WTC11 (cell line): ENCODE results near the gene TMEM156. TPM values are rescaled to one million over a fixed set of nuclear protein-coding genes. Genes with fewer than 3 reads are reported as not detected.

ENCODE experiments used
- ATAC-seq: fragments of 200-7000 bp; cut with Tn5 transposase; 2 replicates; pipeline ENCODE4 v1.10.0; 2021; ENCODE audit warnings: mild to moderate bottlenecking, moderate library complexity
- CTCF ChIA-PET: fragments of 300-600 bp; sonication (Branson Sonifier 250); formaldehyde crosslinking; loops from one replicate; lab custom pipeline; 2021; ENCODE audit warnings: antibody characterized with exemption; lab: Charles Lee
- POLR2A ChIA-PET: fragments of 350-600 bp; sonication (Branson Sonifier 250); formaldehyde crosslinking; loops from one replicate; lab custom pipeline; 2021; ENCODE audit warnings: antibody characterized with exemption; lab: Charles Lee
- DNase-seq: peaks from one replicate; pipeline ENCODE4 v3.0.0; 2021; ENCODE audit warnings: low spot score
- H3K27ac Mint-ChIP-seq: 2 replicates; pipeline ENCODE4 v1.8.0; 2021; ENCODE audit warnings: mixed read lengths
- H3K27me3 Mint-ChIP-seq: 2 replicates; pipeline ENCODE4 v1.8.0; 2021; ENCODE audit warnings: low read depth, mild to moderate bottlenecking, moderate library complexity, mixed read lengths
- H3K36me3 Mint-ChIP-seq: 2 replicates; pipeline ENCODE4 v1.8.0; 2021; ENCODE audit warnings: mixed read lengths
- H3K4me1 Mint-ChIP-seq: 2 replicates; pipeline ENCODE4 v1.8.0; 2022; ENCODE audit warnings: mixed read lengths
- H3K4me3 Mint-ChIP-seq: 2 replicates; pipeline ENCODE4 v1.8.0; 2021; ENCODE audit warnings: mild to moderate bottlenecking, moderate library complexity, mixed read lengths
- H3K9me3 Mint-ChIP-seq: 2 replicates; pipeline ENCODE4 v1.8.0; 2021; ENCODE audit warnings: mixed read lengths
- GABPB1 ChIP-seq: sonication (generic); formaldehyde crosslinking; IDR thresholded peaks from 2 replicates; pipeline ENCODE4 v1.8.1; 2023; ENCODE audit warnings: mild to moderate bottlenecking, missing genetic modification reagents
- MYBL2 ChIP-seq: sonication (generic); formaldehyde crosslinking; IDR thresholded peaks from 2 replicates; pipeline ENCODE4 v1.8.1; 2023; ENCODE audit warnings: mild to moderate bottlenecking, moderate library complexity, missing genetic modification reagents
- NFYB ChIP-seq: sonication (generic); formaldehyde crosslinking; conservative IDR thresholded peaks from 2 replicates; pipeline ENCODE4 v1.8.0; 2022; ENCODE audit warnings: low read depth, missing genetic modification reagents
- NR3C1 ChIP-seq: sonication (generic); formaldehyde crosslinking; conservative IDR thresholded peaks from 2 replicates; pipeline ENCODE4 v1.8.1; 2023; ENCODE audit warnings: low read depth, mild to moderate bottlenecking, missing genetic modification reagents
- OVOL2 ChIP-seq: fragments of 250-450 bp; sonication (Bioruptor Pico); IDR thresholded peaks from 2 replicates; pipeline ENCODE4 v1.9.0; 2021; ENCODE audit warnings: mild to moderate bottlenecking, borderline replicate concordance
- RELA ChIP-seq: sonication (generic); formaldehyde crosslinking; IDR thresholded peaks from 2 replicates; pipeline ENCODE4 v1.8.1; 2022; ENCODE audit warnings: missing genetic modification reagents, mild to moderate bottlenecking, borderline replicate concordance
- SMAD3 ChIP-seq: sonication (generic); formaldehyde crosslinking; IDR thresholded peaks from 2 replicates; pipeline ENCODE4 v1.8.0; 2022; ENCODE audit warnings: missing genetic modification reagents, mild to moderate bottlenecking, borderline replicate concordance
- SOX15 ChIP-seq: fragments of 250-450 bp; sonication (Bioruptor Pico); IDR thresholded peaks from 2 replicates; pipeline ENCODE4 v1.9.0; 2021; ENCODE audit warnings: mild to moderate bottlenecking
- TEAD4 ChIP-seq: sonication (generic); formaldehyde crosslinking; IDR thresholded peaks from 2 replicates; pipeline ENCODE4 v1.8.0; 2022; ENCODE audit warnings: mild to moderate bottlenecking, missing genetic modification reagents
- total RNA-seq: library from RNA; stranded (reverse); gene quantifications from 3 replicates; pipeline ENCODE4 v1.2.3, GENCODE V29; 2021
- TF ChIP-seq, protein P1 (sequence below): sonication (generic); formaldehyde crosslinking; IDR thresholded peaks from 2 replicates; pipeline ENCODE4 v1.8.1; 2023; ENCODE audit warnings: mild to moderate bottlenecking, missing genetic modification reagents, moderate library complexity
- TF ChIP-seq, protein P2 (sequence below): sonication (generic); formaldehyde crosslinking; IDR thresholded peaks from 2 replicates; pipeline ENCODE4 v1.8.0; 2022; ENCODE audit warnings: mild to moderate bottlenecking, missing genetic modification reagents
- TF ChIP-seq, protein P3 (sequence below): sonication (generic); formaldehyde crosslinking; IDR thresholded peaks from 2 replicates; pipeline ENCODE4 v1.8.0; 2022; ENCODE audit warnings: missing genetic modification reagents
- TF ChIP-seq, protein P4 (sequence below): fragments of 250-450 bp; sonication (Bioruptor Pico); IDR thresholded peaks from 2 replicates; pipeline ENCODE4 v1.9.0; 2021; ENCODE audit warnings: mild to moderate bottlenecking
- TF ChIP-seq, protein P5 (sequence below): fragments of 250-450 bp; sonication (Bioruptor Pico); conservative IDR thresholded peaks from 2 replicates; pipeline ENCODE4 v1.9.0; 2021; ENCODE audit warnings: mild to moderate bottlenecking
- TF ChIP-seq, protein P6 (sequence below): sonication (generic); formaldehyde crosslinking; IDR thresholded peaks from 2 replicates; pipeline ENCODE4 v1.8.0; 2022; ENCODE audit warnings: mild to moderate bottlenecking, missing genetic modification reagents

TMEM156 gene
- total RNA-seq, 1 experiment from 2014 or later, result 0.24 TPM

DNA sequence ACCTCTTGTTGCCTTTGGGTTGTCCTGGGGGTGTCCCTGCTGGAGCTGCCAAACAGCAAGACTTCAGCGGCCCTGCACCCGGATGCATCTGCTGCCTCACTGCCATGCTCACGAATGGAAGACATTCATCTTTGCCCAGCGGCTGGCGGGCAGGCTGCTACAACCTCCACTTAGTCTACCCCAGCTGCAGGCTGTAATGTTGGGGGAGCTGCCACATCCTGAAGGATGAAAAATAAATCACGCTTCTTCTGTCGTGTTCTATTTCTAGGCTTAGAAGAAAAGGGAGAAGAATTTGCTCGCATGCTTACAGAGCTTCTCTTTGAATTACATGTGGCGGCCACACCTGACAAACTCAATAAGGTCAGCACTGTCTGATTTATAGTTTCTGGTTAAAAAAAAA is 103.2 kb downstream of the TMEM156 start (continued):
- TF ChIP-seq, protein P1, sequence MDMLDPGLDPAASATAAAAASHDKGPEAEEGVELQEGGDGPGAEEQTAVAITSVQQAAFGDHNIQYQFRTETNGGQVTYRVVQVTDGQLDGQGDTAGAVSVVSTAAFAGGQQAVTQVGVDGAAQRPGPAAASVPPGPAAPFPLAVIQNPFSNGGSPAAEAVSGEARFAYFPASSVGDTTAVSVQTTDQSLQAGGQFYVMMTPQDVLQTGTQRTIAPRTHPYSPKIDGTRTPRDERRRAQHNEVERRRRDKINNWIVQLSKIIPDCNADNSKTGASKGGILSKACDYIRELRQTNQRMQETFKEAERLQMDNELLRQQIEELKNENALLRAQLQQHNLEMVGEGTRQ (CRISPR knock-in tag), result no peak
- TF ChIP-seq, protein P2, sequence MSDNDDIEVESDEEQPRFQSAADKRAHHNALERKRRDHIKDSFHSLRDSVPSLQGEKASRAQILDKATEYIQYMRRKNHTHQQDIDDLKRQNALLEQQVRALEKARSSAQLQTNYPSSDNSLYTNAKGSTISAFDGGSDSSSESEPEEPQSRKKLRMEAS (CRISPR knock-in tag), result no peak
- TF ChIP-seq, all 79 proteins: peak for 0

DNA sequence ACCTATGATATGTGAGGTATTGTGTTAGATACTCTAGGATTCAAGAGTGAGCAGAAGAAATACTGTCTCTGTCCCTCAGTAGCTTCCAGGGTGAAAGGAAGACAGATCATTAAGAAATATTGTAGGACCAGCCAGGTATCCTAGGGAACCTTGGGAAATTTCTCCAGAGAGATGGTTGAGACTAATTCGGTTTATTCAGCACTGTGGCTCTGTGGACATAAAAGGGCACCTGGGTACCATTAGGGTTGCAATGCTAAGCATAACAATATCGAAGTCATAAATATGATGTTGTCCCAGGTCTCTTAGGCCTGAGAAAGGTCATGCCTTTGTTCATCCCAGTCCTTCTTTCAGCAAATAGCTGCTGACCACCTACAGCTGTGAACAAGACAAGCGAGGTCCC is 103.6 kb downstream of the TMEM156 start:
- ChIA-PET POLR2A (interaction anchor here (0.6 kb wide), 1 partner anchor 21 kb away, joined by 5 read pairs; no protein-coding TSS in a partner anchor), CTCF (interaction anchor here (1.7 kb wide), 1 partner anchor 68 kb away, joined by 6 read pairs; no protein-coding TSS in a partner anchor)
- Mint-ChIP-seq H3K9me3 (no peaks in the 10 kb centered on the region), H3K4me1 (peaks cover 4% of the 10 kb centered on the region; the same call in 1 of the 2 replicates), H3K27me3 (no peaks in the 10 kb centered on the region; the same call in 1 of the 2 replicates), H3K27ac (no peak overlapping the region), H3K4me3 (no peak overlapping the region)
- ATAC-seq, result no peak
- TF ChIP-seq SMAD3 (CRISPR knock-in tag) (no peak), NFYB (no peak), RELA (CRISPR knock-in tag) (no peak), GABPB1 (CRISPR knock-in tag) (no peak), NR3C1 (CRISPR knock-in tag) (no peak), MYBL2 (CRISPR knock-in tag) (no peak), OVOL2 (CRISPR knock-in tag) (no peak), SOX15 (CRISPR knock-in tag) (no peak), TEAD4 (CRISPR knock-in tag) (no peak)
- TF ChIP-seq, protein P3, sequence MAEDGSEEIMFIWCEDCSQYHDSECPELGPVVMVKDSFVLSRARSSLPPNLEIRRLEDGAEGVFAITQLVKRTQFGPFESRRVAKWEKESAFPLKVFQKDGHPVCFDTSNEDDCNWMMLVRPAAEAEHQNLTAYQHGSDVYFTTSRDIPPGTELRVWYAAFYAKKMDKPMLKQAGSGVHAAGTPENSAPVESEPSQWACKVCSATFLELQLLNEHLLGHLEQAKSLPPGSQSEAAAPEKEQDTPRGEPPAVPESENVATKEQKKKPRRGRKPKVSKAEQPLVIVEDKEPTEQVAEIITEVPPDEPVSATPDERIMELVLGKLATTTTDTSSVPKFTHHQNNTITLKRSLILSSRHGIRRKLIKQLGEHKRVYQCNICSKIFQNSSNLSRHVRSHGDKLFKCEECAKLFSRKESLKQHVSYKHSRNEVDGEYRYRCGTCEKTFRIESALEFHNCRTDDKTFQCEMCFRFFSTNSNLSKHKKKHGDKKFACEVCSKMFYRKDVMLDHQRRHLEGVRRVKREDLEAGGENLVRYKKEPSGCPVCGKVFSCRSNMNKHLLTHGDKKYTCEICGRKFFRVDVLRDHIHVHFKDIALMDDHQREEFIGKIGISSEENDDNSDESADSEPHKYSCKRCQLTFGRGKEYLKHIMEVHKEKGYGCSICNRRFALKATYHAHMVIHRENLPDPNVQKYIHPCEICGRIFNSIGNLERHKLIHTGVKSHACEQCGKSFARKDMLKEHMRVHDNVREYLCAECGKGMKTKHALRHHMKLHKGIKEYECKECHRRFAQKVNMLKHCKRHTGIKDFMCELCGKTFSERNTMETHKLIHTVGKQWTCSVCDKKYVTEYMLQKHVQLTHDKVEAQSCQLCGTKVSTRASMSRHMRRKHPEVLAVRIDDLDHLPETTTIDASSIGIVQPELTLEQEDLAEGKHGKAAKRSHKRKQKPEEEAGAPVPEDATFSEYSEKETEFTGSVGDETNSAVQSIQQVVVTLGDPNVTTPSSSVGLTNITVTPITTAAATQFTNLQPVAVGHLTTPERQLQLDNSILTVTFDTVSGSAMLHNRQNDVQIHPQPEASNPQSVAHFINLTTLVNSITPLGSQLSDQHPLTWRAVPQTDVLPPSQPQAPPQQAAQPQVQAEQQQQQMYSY (CRISPR knock-in tag), result no peak
- TF ChIP-seq, protein P4, sequence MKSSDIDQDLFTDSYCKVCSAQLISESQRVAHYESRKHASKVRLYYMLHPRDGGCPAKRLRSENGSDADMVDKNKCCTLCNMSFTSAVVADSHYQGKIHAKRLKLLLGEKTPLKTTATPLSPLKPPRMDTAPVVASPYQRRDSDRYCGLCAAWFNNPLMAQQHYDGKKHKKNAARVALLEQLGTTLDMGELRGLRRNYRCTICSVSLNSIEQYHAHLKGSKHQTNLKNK (CRISPR knock-in tag), result no peak
- TF ChIP-seq, protein P5, sequence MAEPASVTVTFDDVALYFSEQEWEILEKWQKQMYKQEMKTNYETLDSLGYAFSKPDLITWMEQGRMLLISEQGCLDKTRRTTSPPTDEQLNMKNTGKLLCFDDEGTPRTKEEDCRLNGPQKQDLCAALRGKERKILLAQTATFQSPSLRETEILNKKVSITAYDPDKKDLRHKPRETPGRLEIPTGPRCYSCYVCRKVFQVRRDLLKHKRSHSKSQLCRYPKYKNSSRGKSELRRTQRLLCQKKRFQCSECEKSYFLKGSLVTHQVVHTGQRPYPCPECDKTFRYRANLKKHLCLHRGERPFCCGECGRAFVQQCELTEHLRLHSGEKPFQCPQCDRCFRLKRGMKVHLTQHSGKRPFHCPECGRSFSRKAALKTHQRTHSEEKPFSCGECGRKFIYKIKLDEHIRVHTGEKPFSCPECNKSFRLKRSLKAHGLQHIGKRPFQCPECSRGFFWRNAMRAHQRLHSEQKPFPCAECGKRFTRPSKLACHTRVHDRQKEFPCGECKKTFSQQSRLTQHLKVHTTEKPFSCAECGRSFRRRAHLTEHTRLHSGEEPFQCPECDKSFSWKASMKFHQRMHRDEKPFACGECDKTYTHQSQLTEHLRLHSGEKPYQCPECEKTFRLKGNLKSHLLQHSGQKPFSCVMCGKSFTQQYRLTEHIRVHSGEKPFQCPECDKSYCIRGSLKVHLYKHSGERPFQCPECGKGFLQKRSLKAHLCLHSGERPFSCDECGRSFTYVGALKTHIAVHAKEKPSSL, result no peak
- TF ChIP-seq, protein P1 (CRISPR knock-in tag), result no peak
- TF ChIP-seq, protein P6, sequence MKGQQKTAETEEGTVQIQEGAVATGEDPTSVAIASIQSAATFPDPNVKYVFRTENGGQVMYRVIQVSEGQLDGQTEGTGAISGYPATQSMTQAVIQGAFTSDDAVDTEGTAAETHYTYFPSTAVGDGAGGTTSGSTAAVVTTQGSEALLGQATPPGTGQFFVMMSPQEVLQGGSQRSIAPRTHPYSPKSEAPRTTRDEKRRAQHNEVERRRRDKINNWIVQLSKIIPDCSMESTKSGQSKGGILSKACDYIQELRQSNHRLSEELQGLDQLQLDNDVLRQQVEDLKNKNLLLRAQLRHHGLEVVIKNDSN, result no peak
- TF ChIP-seq, all 79 proteins: peak for 0
- no peak for DNase-seq
- peaks cover 8% of the 10 kb centered on the region for H3K36me3 Mint-ChIP-seq
